Stimulated activated effector memory CD8-positive, alpha-beta T cell treated with anti-CD3 and anti-CD28 coated beads, Interleukin-12 subunit alpha, Interleukin-12 subunit beta, amount 100 ng/mL, for 72 hours (primary cell): ENCODE results near the gene HPSE.

ENCODE experiments used
- ATAC-seq: fragments of 150-1000 bp; cut with Tn5 transposase; 2 replicates; pipeline ENCODE4 v1.10.0; 2021
- DNase-seq, 2 donors: peaks; one replicate each; pipeline ENCODE4 v3.0.0; 2021 to 2022; ENCODE audit warnings: low spot score in 2 of 2
- H3K27ac Mint-ChIP-seq: one replicate; pipeline ENCODE4 v1.8.0; 2022; ENCODE audit warnings: mild to moderate bottlenecking, mixed read lengths
- H3K36me3 Mint-ChIP-seq: one replicate; pipeline ENCODE4 v1.8.0; 2022; ENCODE audit warnings: mild to moderate bottlenecking, mixed read lengths
- H3K4me1 Mint-ChIP-seq: one replicate; pipeline ENCODE4 v1.8.0; 2022; ENCODE audit warnings: mixed read lengths
- H3K4me3 Mint-ChIP-seq: one replicate; pipeline ENCODE4 v1.8.0; 2022; ENCODE audit warnings: mild to moderate bottlenecking, mixed read lengths
- H3K9me3 Mint-ChIP-seq: one replicate; pipeline ENCODE4 v1.8.0; 2022; ENCODE audit warnings: mixed read lengths

HPSE gene

GRCh38 chr4:83334425-83335241 lies at the start of gene HPSE:
Gene HPSE (minus strand): TSS chr4:83334848. CDS start chr4:83334782, 66 bp downstream.
- ATAC-seq (peak; percentile 88), DNase-seq (peak; percentile 41 to 78)
- Mint-ChIP-seq H3K4me3 (peak within 1 kb of the TSS; percentile 93), H3K4me1 (peaks cover 19% of the 10 kb centered on the region), H3K9me3 (peaks cover 3% of the 10 kb centered on the region), H3K27ac (peak within 1 kb of the TSS; percentile 81), H3K36me3 (peaks cover 4% of the 10 kb centered on the region)

GRCh38 chr4:83382850-83383249 lies 48.2 kb upstream of the HPSE start:
- no peak overlapping the region for H3K4me3 Mint-ChIP-seq
- H3K36me3 Mint-ChIP-seq, result no peaks in the 10 kb centered on the region
- no peaks in the 10 kb centered on the region for H3K4me1 Mint-ChIP-seq
- H3K27ac Mint-ChIP-seq, result no peak overlapping the region
- no peak for ATAC-seq
- H3K9me3 Mint-ChIP-seq, result peaks cover 3% of the 10 kb centered on the region
- DNase-seq, result no peak

- Mint-ChIP-seq H3K36me3 (no peaks in the 10 kb centered on the region), H3K4me3 (no peak overlapping the region), H3K9me3 (peaks cover 3% of the 10 kb centered on the region), H3K27ac (no peak overlapping the region), H3K4me1 (no peaks in the 10 kb centered on the region)
- DNase-seq, result no peak
- no peak for ATAC-seq
Measured at GRCh38 chr4:83381173-83381572, 46.5 kb upstream of the HPSE start.

- Mint-ChIP-seq H3K36me3 (no peaks in the 10 kb centered on the region), H3K4me3 (no peak overlapping the region), H3K4me1 (no peaks in the 10 kb centered on the region), H3K27ac (no peak overlapping the region), H3K9me3 (peaks cover 3% of the 10 kb centered on the region)
- no peak for DNase-seq
- no peak for ATAC-seq
Measured at GRCh38 chr4:83378419-83378818, 43.8 kb upstream of the HPSE start.

GRCh38 chr4:83372931-83373330 lies 38.3 kb upstream of the HPSE start:
- no peak for ATAC-seq
- DNase-seq, result no peak
- no peaks in the 10 kb centered on the region for H3K36me3 Mint-ChIP-seq

GRCh38 chr4:83371936-83372335 lies 37.3 kb upstream of the HPSE start:
- H3K27ac Mint-ChIP-seq, result no peak overlapping the region
- no peaks in the 10 kb centered on the region for H3K4me1 Mint-ChIP-seq
- ATAC-seq, result no peak
- H3K9me3 Mint-ChIP-seq, result no peaks in the 10 kb centered on the region
- no peaks in the 10 kb centered on the region for H3K36me3 Mint-ChIP-seq
- no peak for DNase-seq
- no peak overlapping the region for H3K4me3 Mint-ChIP-seq

More at GRCh38 chr4:83372931-83373330, 38.3 kb upstream of the HPSE start:
- Mint-ChIP-seq H3K4me1 (no peaks in the 10 kb centered on the region), H3K4me3 (no peak overlapping the region), H3K9me3 (no peaks in the 10 kb centered on the region), H3K27ac (peak overlapping the region; percentile 53)

GRCh38 chr4:83371235-83371634 lies 36.6 kb upstream of the HPSE start:
- Mint-ChIP-seq H3K36me3 (no peaks in the 10 kb centered on the region), H3K4me1 (no peaks in the 10 kb centered on the region), H3K9me3 (no peaks in the 10 kb centered on the region), H3K27ac (no peak overlapping the region), H3K4me3 (no peak overlapping the region)
- DNase-seq, result no peak
- ATAC-seq, result no peak

GRCh38 chr4:83370640-83370906 lies 35.9 kb upstream of the HPSE start:
- Mint-ChIP-seq H3K36me3 (no peaks in the 10 kb centered on the region), H3K4me1 (no peaks in the 10 kb centered on the region), H3K4me3 (no peak overlapping the region), H3K27ac (no peak overlapping the region), H3K9me3 (no peaks in the 10 kb centered on the region)
- DNase-seq, result no peak
- ATAC-seq, result no peak

- no peaks in the 10 kb centered on the region for H3K9me3 Mint-ChIP-seq
- H3K4me3 Mint-ChIP-seq, result no peak overlapping the region
- H3K27ac Mint-ChIP-seq, result no peak overlapping the region
- ATAC-seq (no peak), DNase-seq (no peak)
- H3K36me3 Mint-ChIP-seq, result no peaks in the 10 kb centered on the region
- no peaks in the 10 kb centered on the region for H3K4me1 Mint-ChIP-seq
Measured at GRCh38 chr4:83369831-83370639, 35.4 kb upstream of the HPSE start.

GRCh38 chr4:83364312-83364711 lies 29.7 kb upstream of the HPSE start:
- Mint-ChIP-seq H3K4me1 (no peaks in the 10 kb centered on the region), H3K9me3 (no peaks in the 10 kb centered on the region), H3K36me3 (no peaks in the 10 kb centered on the region), H3K27ac (no peak overlapping the region), H3K4me3 (no peak overlapping the region)
- DNase-seq, result no peak
- ATAC-seq, result no peak

- Mint-ChIP-seq H3K4me1 (peaks cover under 1% of the 10 kb centered on the region), H3K4me3 (no peak overlapping the region), H3K36me3 (peaks cover 1% of the 10 kb centered on the region), H3K27ac (no peak overlapping the region), H3K9me3 (no peaks in the 10 kb centered on the region)
- no peak for DNase-seq
- ATAC-seq, result peak; percentile 60
Measured at GRCh38 chr4:83362492-83363329, 28.1 kb upstream of the HPSE start.

- DNase-seq (no peak), ATAC-seq (no peak)
- no peak overlapping the region for H3K4me3 Mint-ChIP-seq
- no peak overlapping the region for H3K27ac Mint-ChIP-seq
- no peaks in the 10 kb centered on the region for H3K9me3 Mint-ChIP-seq
- H3K4me1 Mint-ChIP-seq, result peaks cover 12% of the 10 kb centered on the region
- H3K36me3 Mint-ChIP-seq, result peaks cover 12% of the 10 kb centered on the region
Measured at GRCh38 chr4:83361416-83362103, 26.9 kb upstream of the HPSE start.

GRCh38 chr4:83360018-83360417 lies 25.4 kb upstream of the HPSE start:
- Mint-ChIP-seq H3K36me3 (peaks cover 12% of the 10 kb centered on the region), H3K27ac (no peak overlapping the region), H3K9me3 (no peaks in the 10 kb centered on the region), H3K4me3 (no peak overlapping the region), H3K4me1 (peaks cover 20% of the 10 kb centered on the region)
- ATAC-seq (no peak), DNase-seq (no peak)

GRCh38 chr4:83358410-83358809 lies 23.8 kb upstream of the HPSE start:
- no peak for ATAC-seq
- H3K4me3 Mint-ChIP-seq, result no peak overlapping the region
- H3K9me3 Mint-ChIP-seq, result peaks cover 4% of the 10 kb centered on the region
- peaks cover 20% of the 10 kb centered on the region for H3K4me1 Mint-ChIP-seq
- DNase-seq, result no peak
- no peak overlapping the region for H3K27ac Mint-ChIP-seq
- peaks cover 12% of the 10 kb centered on the region for H3K36me3 Mint-ChIP-seq
